Epithelial cell of proximal tubule (primary cell): ENCODE results near the gene SRRM2. TPM values are rescaled to one million over a fixed set of nuclear protein-coding genes. Genes with fewer than 3 reads are reported as not detected.

Experiments used
- DNase-seq: peaks from one replicate; pipeline ENCODE4 v3.0.0-alpha.2; 2011; ENCODE audit warnings: low read depth
- H3K4me3 ChIP-seq: 2 replicates; pipeline ENCODE4 v1.5.1; 2011; ENCODE audit warnings: low read depth, mild to moderate bottlenecking, low read length
- total RNA-seq: library from RNA; depleted of rRNA; stranded (reverse); fragments of >200 nt; gene quantifications from 2 replicates; pipeline ENCODE4 v1.2.3, GENCODE V29; 2015
- TF ChIP-seq, protein P1 (sequence below): conservative IDR thresholded peaks from 2 replicates; pipeline ENCODE4 v1.5.1; 2012; ENCODE audit warnings: low read depth, mild to moderate bottlenecking, low read length

Gene SRRM2
- total RNA-seq, 1 donor from 2014 or later, result 91.6 TPM

DNA sequence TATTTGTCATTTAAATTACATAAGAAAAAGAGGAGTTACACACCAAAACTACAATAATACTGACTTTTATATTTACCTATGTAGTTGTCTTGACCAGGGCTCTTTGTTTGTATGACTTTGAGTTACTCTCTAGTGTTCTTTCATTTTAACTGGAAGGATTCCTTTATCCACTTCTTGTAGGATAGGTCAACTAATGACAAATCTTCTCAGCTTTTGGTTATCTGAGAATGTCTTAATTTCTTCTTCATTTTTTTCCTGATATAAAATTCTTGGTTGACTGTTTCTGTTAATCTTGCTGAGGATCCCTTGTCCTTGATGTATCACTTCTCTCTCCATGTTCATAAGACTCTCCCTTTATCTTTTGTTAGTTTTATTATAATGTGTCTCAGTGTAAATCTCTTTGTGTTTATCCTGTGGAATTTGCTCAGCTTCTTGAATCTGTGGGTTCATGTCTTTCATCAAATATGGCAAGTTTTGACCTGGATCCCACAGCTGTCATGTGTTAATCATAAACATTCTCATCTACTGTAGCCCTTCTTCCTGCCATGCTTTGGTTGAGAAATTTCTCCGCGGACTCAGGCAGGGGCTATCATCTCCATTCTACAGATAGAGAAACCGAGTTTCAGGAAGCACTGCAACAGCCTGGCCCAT is 51.2 kb downstream of the SRRM2 start:
- H3K4me3 ChIP-seq, result no peak overlapping the region
- TF ChIP-seq, protein P1, sequence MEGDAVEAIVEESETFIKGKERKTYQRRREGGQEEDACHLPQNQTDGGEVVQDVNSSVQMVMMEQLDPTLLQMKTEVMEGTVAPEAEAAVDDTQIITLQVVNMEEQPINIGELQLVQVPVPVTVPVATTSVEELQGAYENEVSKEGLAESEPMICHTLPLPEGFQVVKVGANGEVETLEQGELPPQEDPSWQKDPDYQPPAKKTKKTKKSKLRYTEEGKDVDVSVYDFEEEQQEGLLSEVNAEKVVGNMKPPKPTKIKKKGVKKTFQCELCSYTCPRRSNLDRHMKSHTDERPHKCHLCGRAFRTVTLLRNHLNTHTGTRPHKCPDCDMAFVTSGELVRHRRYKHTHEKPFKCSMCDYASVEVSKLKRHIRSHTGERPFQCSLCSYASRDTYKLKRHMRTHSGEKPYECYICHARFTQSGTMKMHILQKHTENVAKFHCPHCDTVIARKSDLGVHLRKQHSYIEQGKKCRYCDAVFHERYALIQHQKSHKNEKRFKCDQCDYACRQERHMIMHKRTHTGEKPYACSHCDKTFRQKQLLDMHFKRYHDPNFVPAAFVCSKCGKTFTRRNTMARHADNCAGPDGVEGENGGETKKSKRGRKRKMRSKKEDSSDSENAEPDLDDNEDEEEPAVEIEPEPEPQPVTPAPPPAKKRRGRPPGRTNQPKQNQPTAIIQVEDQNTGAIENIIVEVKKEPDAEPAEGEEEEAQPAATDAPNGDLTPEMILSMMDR, result no peak
- DNase-seq, result no peak

DNA sequence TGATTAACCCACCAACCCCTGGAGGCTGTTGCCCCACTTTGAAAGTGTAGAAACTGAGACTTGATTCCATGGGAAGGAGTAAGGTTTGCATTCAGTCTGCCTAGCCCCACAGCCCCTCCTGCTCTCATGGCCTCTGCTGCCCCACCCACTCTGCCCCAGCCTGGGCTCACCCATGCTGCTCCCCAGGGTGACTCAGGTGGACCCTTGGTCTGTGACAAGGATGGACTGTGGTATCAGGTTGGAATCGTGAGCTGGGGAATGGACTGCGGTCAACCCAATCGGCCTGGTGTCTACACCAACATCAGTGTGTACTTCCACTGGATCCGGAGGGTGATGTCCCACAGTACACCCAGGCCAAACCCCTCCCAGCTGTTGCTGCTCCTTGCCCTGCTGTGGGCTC is 52.3 kb downstream of the SRRM2 start:
- TF ChIP-seq, protein P1, result no peak
- no peak for DNase-seq
- no peak overlapping the region for H3K4me3 ChIP-seq

DNA sequence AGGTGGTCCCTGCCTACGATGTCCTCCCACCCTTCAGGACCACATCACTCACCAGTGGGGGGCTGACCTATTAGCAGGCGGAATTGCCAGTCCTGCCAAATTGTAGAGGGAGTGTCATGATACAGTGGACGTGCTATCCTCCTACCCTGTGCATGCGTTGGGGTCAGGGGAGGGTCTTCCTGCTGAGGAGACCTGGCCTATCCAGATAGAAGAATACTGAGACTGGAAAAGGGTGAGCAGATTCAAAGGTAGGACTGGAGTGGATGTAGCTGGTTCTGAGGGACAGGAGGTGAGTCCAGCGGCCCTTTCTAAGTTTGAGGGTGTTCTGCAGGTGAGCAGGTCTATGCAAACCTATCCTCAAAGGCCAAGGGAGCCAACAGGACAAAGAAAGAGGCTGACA is 53.8 kb downstream of the SRRM2 start:
- no peak for DNase-seq
- no peak overlapping the region for H3K4me3 ChIP-seq
- TF ChIP-seq, protein P1, result no peak

DNA sequence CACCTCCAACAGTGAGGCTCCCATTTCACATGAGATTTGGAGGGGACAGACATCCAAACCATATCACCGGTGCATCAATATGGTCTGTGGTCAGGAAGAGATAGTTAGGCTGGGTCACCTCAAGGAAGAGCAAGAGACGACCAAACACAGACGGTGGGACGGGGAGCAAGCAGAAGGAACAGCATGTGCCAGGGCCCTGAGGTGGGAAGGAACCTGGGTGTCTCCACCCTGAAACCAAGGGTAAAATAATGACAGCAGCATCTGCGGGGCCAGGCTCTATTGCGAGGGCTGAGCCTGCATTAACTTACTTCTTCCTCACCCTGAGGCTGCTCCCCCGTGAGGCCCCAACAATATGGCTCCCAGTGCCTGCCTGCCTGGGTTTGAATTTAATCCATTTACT is 55.7 kb downstream of the SRRM2 start:
- no peak for DNase-seq
- TF ChIP-seq, protein P1, result no peak
- H3K4me3 ChIP-seq, result no peak overlapping the region

DNA sequence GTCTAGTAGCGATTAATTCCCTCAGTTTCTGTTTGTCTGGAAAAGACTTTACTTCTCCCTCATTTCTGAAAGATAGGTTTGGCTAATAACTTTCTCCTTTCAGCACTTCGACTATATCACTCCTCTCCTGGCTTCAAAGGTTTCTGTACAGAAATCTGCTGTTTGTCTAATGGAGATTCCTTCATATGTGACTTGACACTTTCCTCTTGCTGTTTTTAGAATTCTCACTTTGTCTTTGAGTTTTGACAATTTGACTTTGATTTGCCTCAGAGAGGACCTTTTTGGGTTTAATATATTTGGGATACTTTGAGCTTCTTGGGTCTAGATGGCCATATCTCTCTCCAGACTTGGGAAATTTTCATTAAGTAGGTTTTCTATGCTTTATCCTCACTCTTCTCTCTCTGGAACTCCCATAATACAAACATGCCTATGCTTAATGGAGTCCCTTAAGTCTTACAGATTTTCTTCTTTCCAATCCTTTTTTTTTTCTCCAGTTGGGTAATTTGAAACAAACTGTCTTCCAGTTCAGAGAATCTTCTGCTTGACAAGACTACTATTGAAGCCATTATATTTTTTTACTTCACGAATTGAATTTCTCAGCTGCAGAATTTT is 56.8 kb downstream of the SRRM2 start:
- no peak for DNase-seq
- TF ChIP-seq, protein P1, result no peak
- H3K4me3 ChIP-seq, result no peak overlapping the region

DNA sequence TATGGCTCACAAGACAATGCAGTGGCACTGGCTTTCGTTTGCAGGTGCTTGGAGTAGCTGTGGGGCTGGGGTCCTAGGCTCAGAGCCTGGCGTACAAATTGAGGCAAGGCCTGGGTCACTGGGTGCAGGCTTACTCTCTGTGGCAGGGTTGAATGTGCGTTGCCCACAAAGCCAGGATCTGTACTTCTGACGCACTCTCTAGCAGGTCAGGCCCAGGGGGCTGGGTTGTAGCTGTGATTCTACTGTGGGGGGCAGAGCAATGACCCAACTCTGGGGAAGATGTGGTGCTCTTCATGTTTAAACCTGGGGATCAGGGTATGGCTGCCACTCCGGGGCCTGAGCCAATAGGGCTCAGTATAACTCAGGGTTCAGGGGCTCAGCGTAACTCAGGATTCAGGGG is 58.2 kb downstream of the SRRM2 start:
- DNase-seq, result no peak
- no peak overlapping the region for H3K4me3 ChIP-seq
- TF ChIP-seq, protein P1, result no peak

DNA sequence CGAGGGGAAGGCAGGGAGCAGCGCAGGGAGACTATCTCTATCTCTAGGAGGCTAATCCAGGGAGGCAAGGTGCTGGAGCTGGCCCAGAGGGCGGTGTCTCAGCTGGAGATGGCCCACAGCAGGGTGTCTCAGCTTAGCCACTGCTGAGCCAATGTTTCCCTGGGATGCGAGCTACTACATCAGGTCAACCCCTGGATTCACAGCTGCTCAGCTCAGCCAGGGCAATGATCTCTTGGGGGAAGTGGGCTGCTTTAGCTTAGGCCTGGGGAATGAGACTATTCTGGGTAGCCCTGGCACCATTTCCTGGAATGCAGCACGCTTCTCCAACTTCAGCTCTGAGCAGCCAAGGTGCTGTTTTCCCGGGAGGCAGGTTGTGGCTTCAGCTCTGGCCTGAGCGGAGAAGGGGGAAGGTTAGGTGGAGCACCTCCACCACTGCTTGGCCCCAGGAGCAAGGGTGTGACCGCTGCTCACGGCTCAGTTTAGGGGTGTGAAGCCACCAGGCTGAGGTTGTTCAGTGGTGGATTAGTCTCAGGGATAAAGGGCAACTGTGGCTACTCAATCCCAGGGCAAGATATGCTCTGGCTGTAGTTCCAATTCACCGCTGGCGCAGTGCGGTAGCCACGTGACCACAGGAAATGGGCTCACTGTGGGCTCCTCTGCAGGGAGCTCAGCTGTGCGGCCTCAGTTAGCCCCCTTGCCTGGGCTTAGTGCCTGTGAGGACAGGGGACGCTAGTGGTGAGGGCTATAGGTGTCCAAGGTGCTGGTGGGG is 59.4 kb downstream of the SRRM2 start:
- TF ChIP-seq, protein P1, result no peak
- H3K4me3 ChIP-seq, result no peak overlapping the region
- no peak for DNase-seq
